Type B pancreatic cell (in vitro differentiated cells): ENCODE measurements around the gene ZNF277. TPM values are rescaled to one million over a fixed set of nuclear protein-coding genes. Genes with fewer than 3 reads are reported as not detected.
"Not testable (repeated sequence)": the region's sequence is repeated elsewhere in the genome, so short reads cannot be mapped to it uniquely, and the experiment has no call there.

ENCODE experiments used
- DNase-seq: peaks from one replicate; pipeline ENCODE4 v3.0.0; 2021; ENCODE audit warnings: mixed read lengths; ENCODE audit not compliant: unreplicated experiment; ENCODE audit errors: extremely low spot score
- H3K27ac Mint-ChIP-seq: 2 replicates; pipeline ENCODE4 v1.8.0; 2021; ENCODE audit warnings: mild to moderate bottlenecking, mixed read lengths
- H3K27me3 Mint-ChIP-seq: 2 replicates; pipeline ENCODE4 v1.8.0; 2021; ENCODE audit warnings: mixed read lengths
- H3K36me3 Mint-ChIP-seq: 2 replicates; pipeline ENCODE4 v1.8.0; 2021; ENCODE audit warnings: mixed read lengths
- H3K4me1 Mint-ChIP-seq: one replicate; pipeline ENCODE4 v1.8.0; 2021; ENCODE audit warnings: mixed read lengths; ENCODE audit not compliant: unreplicated experiment
- H3K4me3 Mint-ChIP-seq: 2 replicates; pipeline ENCODE4 v1.8.0; 2021; ENCODE audit warnings: mild to moderate bottlenecking, mixed read lengths
- H3K9me3 Mint-ChIP-seq: 2 replicates; pipeline ENCODE4 v1.8.0; 2021; ENCODE audit warnings: mixed read lengths
- CTCF ChIP-seq: fragments of 200-600 bp; sonication (generic); conservative IDR thresholded peaks from 2 replicates; pipeline ENCODE4 v1.5.0; 2021; ENCODE audit warnings: antibody characterized with exemption, mild to moderate bottlenecking
- total RNA-seq: library from RNA; stranded (reverse); gene quantifications from 2 replicates; pipeline ENCODE4 v1.2.1, GENCODE V29; 2021; ENCODE audit warnings: low replicate concordance

The ZNF277 gene
- total RNA-seq, 1 donor from 2014 or later, result 21.4 TPM

GRCh38 chr7:112300831-112301407 lies 94.4 kb downstream of the ZNF277 start:
- Mint-ChIP-seq H3K27ac (no peak overlapping the region), H3K9me3 (no peaks in the 10 kb centered on the region), H3K4me3 (no peak overlapping the region), H3K36me3 (peaks cover 15% of the 10 kb centered on the region), H3K27me3 (no peaks in the 10 kb centered on the region), H3K4me1 (peaks cover 5% of the 10 kb centered on the region)
- no peak for TF ChIP-seq CTCF
- no peak for DNase-seq

GRCh38 chr7:112302566-112302965 lies 96.1 kb downstream of the ZNF277 start:
- peaks cover 16% of the 10 kb centered on the region for H3K36me3 Mint-ChIP-seq
- DNase-seq, result no peak
- H3K4me1 Mint-ChIP-seq, result peaks cover 5% of the 10 kb centered on the region
- TF ChIP-seq CTCF, result no peak
- H3K9me3 Mint-ChIP-seq, result no peaks in the 10 kb centered on the region
- peak overlapping the region; percentile 34 for H3K27ac Mint-ChIP-seq
- no peak overlapping the region for H3K4me3 Mint-ChIP-seq
- H3K27me3 Mint-ChIP-seq, result no peaks in the 10 kb centered on the region

GRCh38 chr7:112306903-112307302 lies 100.4 kb downstream of the ZNF277 start:
- Mint-ChIP-seq H3K36me3 (peaks cover 29% of the 10 kb centered on the region), H3K27ac (no peak overlapping the region), H3K9me3 (no peaks in the 10 kb centered on the region), H3K27me3 (no peaks in the 10 kb centered on the region), H3K4me3 (no peak overlapping the region), H3K4me1 (peaks cover 5% of the 10 kb centered on the region)
- no peak for DNase-seq
- TF ChIP-seq CTCF, result no peak

GRCh38 chr7:112307506-112307905 lies 101.0 kb downstream of the ZNF277 start:
- no peak for DNase-seq
- no peaks in the 10 kb centered on the region for H3K9me3 Mint-ChIP-seq
- no peaks in the 10 kb centered on the region for H3K27me3 Mint-ChIP-seq
- H3K27ac Mint-ChIP-seq, result no peak overlapping the region
- H3K4me1 Mint-ChIP-seq, result peaks cover 2% of the 10 kb centered on the region
- H3K4me3 Mint-ChIP-seq, result no peak overlapping the region
- no peak for TF ChIP-seq CTCF
- peaks cover 29% of the 10 kb centered on the region for H3K36me3 Mint-ChIP-seq

GRCh38 chr7:112308974-112309373 lies 102.5 kb downstream of the ZNF277 start:
- Mint-ChIP-seq H3K27ac (no peak overlapping the region), H3K9me3 (no peaks in the 10 kb centered on the region), H3K4me1 (no peaks in the 10 kb centered on the region)

GRCh38 chr7:112316803-112317202 lies 110.3 kb downstream of the ZNF277 start:
- H3K27ac Mint-ChIP-seq, H3K27me3 Mint-ChIP-seq, H3K4me1 Mint-ChIP-seq, DNase-seq, H3K9me3 Mint-ChIP-seq, H3K4me3 Mint-ChIP-seq: not testable (repeated sequence)
- peaks cover 34% of the 10 kb centered on the region for H3K36me3 Mint-ChIP-seq

More at GRCh38 chr7:112308974-112309373, 102.5 kb downstream of the ZNF277 start:
- Mint-ChIP-seq H3K36me3 (peaks cover 29% of the 10 kb centered on the region), H3K27me3 (no peaks in the 10 kb centered on the region), H3K4me3 (no peak overlapping the region)
- no peak for DNase-seq
- no peak for TF ChIP-seq CTCF
